NCI-H446 treated with DMSO at 0.1 percent for 48 hours (cell line): Measurements from ENCODE around the gene ARF3.
"Not testable (repeated sequence)": the region's sequence is repeated elsewhere in the genome, so short reads cannot be mapped to it uniquely, and the experiment has no call there.

Source experiments
- DNase-seq: peaks from one replicate; lab custom pipeline; 2025; lab: John Stamatoyannopoulos, UW

The ARF3 gene

DNA sequence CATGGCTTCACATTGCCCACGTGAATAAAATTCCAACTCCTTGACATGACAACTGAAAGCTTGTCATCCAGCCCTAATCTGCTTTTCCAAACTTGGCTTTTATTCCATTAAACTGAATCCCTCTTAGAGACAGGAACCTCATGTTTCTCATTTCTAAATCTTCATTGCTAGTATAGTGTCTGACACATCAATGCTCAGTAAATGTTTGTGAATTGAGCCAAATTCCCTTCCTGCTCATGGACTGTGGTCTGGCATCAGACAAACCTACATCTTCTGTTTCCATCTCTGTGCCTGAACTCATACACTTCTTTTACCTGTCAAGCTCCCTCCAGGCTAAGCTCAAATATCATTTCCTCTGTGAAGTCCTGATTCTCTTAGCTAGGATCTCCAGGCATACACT is 27.7 kb downstream of the ARF3 start:
- DNase-seq: no peak

GRCh38 chr12:48927261-48927660 is 30.0 kb downstream of the ARF3 start:
- no peak for DNase-seq

DNA sequence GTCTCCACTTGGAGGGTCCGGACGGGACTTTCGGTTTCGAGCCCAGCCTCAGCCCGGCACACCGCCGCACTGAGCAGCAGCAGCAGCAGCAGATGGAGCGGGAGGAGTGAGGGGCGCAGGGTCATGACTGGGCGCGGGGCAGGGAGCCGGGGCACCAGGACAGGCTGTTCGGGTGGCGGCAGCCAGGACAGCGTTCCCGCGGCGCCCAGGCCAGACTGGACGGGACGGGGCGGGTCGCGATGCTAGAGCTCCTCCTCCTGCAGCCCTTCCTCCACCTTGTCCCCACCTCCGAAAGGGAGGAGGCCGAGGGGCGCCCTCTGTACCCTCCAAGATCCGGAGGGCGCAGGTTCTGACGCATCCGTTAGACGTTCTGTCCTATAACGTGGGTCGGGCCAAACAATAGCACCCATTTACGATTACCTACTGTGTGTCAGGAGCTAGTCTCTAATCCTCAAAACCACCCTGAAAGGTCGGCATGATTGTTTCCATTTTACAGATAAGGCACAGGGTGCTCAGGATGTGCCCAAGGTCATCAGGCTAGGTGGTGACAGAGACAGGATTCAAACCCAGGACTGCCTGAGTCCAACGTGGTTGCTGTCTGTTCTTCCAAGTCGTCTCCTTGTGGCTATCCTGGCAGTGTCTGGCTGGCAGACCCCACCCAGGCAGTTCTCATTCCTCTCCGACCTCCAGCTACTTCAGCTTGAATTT is 31.8 kb downstream of the ARF3 start, which contains the start of gene FKBP11:
Gene FKBP11 (minus strand): TSS at position 189 of the 708 bp plus-strand sequence. CDS start 64 bp downstream, at position 125.
- DNase-seq: no peak

- no peak for DNase-seq
Measured at GRCh38 chr12:48924617-48925303, 32.5 kb downstream of the ARF3 start.

GRCh38 chr12:48923117-48923516 is 34.2 kb downstream of the ARF3 start:
- DNase-seq: no peak

- DNase-seq: no peak
Measured at GRCh38 chr12:48917857-48918537, 39.3 kb downstream of the ARF3 start.

GRCh38 chr12:48910196-48910595 is 47.1 kb downstream of the ARF3 start:
- DNase-seq: no peak

GRCh38 chr12:48909698-48910097 is 47.6 kb downstream of the ARF3 start:
- not testable (repeated sequence) for DNase-seq

DNA sequence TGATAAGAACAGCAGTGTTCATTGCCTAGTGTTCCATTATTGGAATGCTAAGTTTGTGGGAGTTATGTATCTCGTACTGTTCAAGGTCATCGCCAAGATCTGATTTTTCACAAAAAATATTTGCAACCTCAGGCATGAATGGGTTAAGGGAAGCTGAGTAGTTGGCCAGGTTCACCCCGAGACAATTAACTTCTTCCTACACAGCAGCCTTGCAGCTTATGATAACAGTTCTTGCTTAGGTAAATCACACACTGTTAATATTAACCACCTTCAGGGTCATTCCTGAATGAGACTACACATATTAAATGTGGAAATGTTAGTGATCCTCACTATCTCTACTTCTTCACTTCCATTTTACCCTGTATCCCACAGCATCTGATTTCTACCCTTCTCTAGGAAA is 50.0 kb downstream of the ARF3 start:
- DNase-seq: no peak

- DNase-seq: peak; percentile 44
Measured at GRCh38 chr12:48903982-48904411, 53.3 kb downstream of the ARF3 start.

DNA sequence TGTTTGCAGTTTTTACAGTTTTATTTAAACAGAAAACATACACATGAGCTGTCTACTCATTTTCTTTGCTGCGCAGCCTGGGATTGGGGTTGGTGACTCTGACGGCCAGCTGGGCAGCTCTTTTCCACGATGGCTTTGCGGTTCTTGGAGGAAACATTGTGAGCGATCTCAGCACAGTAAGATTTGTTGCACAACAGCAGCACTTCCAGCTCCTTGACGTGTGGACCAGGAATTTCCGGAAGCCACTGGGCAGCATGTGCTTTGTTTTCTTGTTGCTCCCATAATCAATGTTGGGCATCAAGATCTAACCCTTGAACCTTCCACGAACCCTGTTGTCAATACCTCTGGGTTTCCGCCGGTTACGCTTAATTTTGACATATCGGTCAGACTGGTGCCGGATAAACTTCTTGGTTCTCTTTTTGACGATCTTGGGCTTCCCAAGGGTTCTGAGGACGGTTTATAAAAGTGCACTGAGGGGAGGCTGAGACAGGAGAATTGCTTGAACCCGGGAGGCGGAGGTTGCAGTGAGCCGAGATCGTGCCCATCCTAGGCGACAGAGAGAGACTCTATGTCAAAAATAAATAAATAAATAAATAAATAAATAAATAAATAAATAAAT is 53.8 kb downstream of the ARF3 start:
- DNase-seq: no peak

- DNase-seq: no peak
Measured at GRCh38 chr12:48901278-48901677, 56.0 kb downstream of the ARF3 start.

GRCh38 chr12:48899651-48900050 is 57.6 kb downstream of the ARF3 start:
- DNase-seq: no peak

GRCh38 chr12:48894271-48894670 is 63.0 kb downstream of the ARF3 start:
- DNase-seq: no peak

DNA sequence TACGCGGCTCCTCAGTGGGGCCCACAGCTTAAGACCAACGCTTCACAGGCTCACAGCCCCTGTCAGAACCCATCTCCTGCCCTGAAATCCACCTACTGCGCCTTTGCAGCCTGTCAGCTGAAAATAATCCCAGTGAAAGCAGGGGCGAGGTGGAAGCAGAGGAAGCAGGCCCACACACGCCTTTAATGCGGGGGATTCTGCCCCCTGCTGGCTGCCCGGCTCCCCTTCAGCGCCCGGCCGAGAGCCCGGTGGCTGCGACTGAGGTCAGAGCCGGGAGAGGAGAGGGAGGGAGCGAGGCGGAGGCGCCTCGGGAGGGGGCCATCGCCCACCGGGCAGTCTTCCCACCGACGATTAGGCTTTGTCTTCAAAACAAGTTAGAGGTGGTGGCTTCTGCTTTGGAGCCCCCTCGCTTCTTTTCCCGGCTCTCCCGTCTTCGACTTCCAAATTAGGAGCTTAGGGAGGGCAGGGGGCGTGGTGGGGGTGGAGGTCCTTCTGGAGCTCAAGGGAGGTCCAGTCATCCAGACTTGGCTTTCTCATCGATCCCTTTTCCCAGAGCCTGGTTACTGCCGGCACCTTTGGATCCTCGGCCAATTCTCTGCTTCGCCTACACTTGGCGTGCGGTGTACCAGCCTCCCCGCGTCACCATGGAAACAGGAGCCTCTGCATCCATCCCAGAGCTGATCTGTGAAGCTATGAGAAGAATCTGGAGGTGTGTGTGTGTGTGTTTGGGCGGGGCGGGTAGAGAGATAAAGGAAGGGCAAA is 66.4 kb downstream of the ARF3 start:
- no peak for DNase-seq

GRCh38 chr12:48889679-48890078 is 67.6 kb downstream of the ARF3 start:
- no peak for DNase-seq
